GM12873 (cell line): Measurements from ENCODE around the gene FRMD4A.

Source experiments
- TF ChIP-seq, protein P1 (sequence below): IDR thresholded peaks from 2 replicates; pipeline ENCODE4 v1.5.1; 2012; ENCODE audit warnings: low read depth, mild to moderate bottlenecking, moderate library complexity, low read length, control low read depth; ENCODE audit not compliant: insufficient read depth; ENCODE audit errors: missing control alignments

The FRMD4A gene

DNA sequence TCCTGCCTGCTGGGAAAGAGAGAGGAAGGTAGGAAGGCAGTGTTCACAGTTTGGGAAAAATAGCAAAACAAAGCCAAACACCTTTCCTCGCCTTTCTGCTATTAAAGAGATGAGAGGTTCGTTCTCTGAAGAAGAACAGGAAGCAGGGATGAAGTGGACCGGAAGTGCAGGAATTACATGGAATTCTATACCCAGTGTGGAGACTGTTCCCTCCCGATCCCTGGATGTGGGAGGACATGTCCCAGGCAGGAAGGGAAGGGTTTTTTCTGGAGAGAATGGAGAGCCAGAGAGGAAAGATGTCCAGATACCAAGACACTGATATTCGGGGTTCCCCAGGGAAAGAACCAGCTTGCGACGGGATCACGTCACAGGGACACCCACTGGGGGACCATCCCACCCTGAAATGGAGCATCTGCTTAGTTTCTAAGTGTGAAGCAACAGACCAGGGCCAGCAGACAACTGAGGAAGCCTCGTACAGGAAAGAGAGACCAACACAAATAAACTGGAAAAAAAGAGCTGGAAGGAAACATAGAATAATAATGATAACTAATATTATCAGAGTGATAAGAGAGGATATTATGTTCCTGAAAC, 556.3 kb downstream of the FRMD4A start:
- TF ChIP-seq, protein P1, sequence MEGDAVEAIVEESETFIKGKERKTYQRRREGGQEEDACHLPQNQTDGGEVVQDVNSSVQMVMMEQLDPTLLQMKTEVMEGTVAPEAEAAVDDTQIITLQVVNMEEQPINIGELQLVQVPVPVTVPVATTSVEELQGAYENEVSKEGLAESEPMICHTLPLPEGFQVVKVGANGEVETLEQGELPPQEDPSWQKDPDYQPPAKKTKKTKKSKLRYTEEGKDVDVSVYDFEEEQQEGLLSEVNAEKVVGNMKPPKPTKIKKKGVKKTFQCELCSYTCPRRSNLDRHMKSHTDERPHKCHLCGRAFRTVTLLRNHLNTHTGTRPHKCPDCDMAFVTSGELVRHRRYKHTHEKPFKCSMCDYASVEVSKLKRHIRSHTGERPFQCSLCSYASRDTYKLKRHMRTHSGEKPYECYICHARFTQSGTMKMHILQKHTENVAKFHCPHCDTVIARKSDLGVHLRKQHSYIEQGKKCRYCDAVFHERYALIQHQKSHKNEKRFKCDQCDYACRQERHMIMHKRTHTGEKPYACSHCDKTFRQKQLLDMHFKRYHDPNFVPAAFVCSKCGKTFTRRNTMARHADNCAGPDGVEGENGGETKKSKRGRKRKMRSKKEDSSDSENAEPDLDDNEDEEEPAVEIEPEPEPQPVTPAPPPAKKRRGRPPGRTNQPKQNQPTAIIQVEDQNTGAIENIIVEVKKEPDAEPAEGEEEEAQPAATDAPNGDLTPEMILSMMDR: no peak

DNA sequence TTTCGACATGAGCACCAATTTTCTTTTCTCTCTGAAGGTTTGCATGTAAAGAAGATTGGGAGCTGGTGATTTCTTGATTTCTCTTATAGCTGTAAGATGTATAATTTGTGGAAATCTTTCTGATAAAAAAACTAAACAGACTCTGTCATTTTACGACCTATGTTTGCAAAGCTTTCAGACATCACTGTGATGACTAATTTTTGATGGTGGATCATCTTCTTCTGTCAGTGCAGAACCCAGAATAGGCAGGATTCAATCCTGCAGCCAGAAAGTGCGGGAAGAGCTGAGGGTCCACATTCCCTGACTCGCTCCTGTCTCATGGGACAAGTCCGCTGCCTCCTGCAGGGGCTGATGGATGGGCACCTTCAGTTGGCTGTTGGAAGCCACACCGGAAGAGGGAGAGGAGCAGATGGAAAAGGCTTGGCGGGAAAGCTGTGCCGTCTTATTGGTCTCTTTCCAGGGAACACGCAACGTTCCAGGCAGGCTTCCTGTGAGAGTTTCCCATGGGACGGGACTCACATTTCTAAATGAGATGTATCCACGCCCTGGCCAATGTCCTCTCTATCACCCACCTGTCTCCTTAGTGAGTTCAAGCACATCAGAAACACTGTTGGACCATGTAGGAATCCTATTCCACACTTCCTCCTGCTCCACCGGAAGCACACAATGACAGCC, 557.1 kb downstream of the FRMD4A start:
- TF ChIP-seq, protein P1: no peak

DNA sequence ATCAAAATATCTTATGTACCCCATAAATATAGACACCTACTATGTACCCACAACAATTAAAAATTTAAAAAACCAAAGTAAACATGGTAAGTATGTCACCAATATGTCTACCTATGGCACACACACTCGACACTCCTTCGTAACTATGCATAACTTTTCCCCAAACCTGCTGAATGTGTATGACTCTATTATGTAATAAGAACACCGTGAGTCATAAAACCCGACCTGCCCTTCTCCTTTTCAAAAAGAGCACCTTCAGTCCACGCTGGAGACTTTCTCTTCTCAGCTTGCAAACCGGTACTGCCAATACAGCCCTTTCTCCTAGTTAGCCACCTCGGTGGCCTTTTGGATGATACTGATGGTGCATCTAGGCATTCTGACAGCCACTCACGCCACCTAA, 557.7 kb downstream of the FRMD4A start:
- TF ChIP-seq, protein P1: no peak

- TF ChIP-seq, protein P1: no peak
Observed at GRCh38 chr10:13771992-13772391, 558.7 kb downstream of the FRMD4A start.

- TF ChIP-seq, protein P1: no peak
Observed at GRCh38 chr10:13770760-13771493, 559.8 kb downstream of the FRMD4A start.

DNA sequence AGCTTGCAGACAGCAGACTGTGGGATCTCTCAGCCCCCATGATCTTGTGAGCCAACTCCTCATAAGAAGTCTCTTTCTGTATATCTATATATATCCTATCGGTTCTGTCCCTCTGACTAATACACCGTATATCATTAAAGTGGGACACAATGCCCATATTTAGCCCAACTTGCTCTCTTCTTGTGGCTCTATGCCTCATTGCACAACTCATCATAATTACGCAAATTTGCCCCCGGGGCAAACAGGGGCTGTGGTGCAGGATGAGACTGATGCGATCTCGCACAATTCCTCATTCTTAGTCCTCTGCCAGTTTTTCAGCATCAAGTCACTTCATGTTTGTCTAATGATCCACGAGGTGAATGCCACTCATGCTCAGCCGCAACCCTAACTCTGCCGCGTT, 560.8 kb downstream of the FRMD4A start:
- TF ChIP-seq, protein P1: no peak

- TF ChIP-seq, protein P1: no peak
Observed at GRCh38 chr10:13767676-13768178, 563.0 kb downstream of the FRMD4A start.
